Measurements from ENCODE around the gene GALR2. TPM values are rescaled to one million over a fixed set of nuclear protein-coding genes. Genes with fewer than 3 reads are reported as not detected.

GALR2 gene
- total RNA-seq, 1 experiment from 2014 or later: 0.61 TPM

GRCh38 chr17:76082326-76083251 is 8.0 kb downstream of the GALR2 start:
- no peak overlapping the region for H3K4me3 Mint-ChIP-seq (ENCODE audit: low read depth, unreplicated experiment)
- BruUV-seq (replicated peaks): no TSS peak
- intact Hi-C loops (cut with micrococcal nuclease; ENCODE audit: unreplicated experiment): no loop called here
- no peaks in the 10 kb centered on the region for H3K9me3 Mint-ChIP-seq (ENCODE audit: low read depth, unreplicated experiment)
- no peak for TF ChIP-seq CTCF (IDR thresholded peaks at IDR 0.05; ENCODE audit: unreplicated experiment)
- CTCF ChIA-PET: no interaction called here
- H3K4me1 Mint-ChIP-seq (ENCODE audit: low read depth, unreplicated experiment): no peaks in the 10 kb centered on the region
- H3K27me3 Mint-ChIP-seq (ENCODE audit: unreplicated experiment): peaks cover 22% of the 10 kb centered on the region
- DNase-seq: no peak
- peak overlapping the region; percentile 14 for H3K27ac Mint-ChIP-seq (ENCODE audit: unreplicated experiment)
- peaks cover 51% of the 10 kb centered on the region for H3K36me3 Mint-ChIP-seq (ENCODE audit: insufficient read depth, unreplicated experiment)

GRCh38 chr17:76083536-76084182 is 9.1 kb downstream of the GALR2 start:
- no peaks in the 10 kb centered on the region for H3K4me1 Mint-ChIP-seq (ENCODE audit: low read depth, unreplicated experiment)

GRCh38 chr17:76085066-76085730 is 10.6 kb downstream of the GALR2 start:
- Mint-ChIP-seq H3K27me3 (ENCODE audit: unreplicated experiment) (no peaks in the 10 kb centered on the region), H3K36me3 (ENCODE audit: insufficient read depth, unreplicated experiment) (peaks cover 31% of the 10 kb centered on the region), H3K27ac (ENCODE audit: unreplicated experiment) (no peak overlapping the region), H3K4me1 (ENCODE audit: low read depth, unreplicated experiment) (no peaks in the 10 kb centered on the region), H3K4me3 (ENCODE audit: low read depth, unreplicated experiment) (no peak overlapping the region), H3K9me3 (ENCODE audit: low read depth, unreplicated experiment) (no peaks in the 10 kb centered on the region)
- CTCF ChIA-PET: interaction anchor here (0.7 kb wide), 1 partner anchor 315 kb away, joined by 13 read pairs; no protein-coding TSS in a partner anchor
- DNase-seq: no peak
- no peak for TF ChIP-seq CTCF (IDR thresholded peaks at IDR 0.05; ENCODE audit: unreplicated experiment)
- no TSS peak for BruUV-seq (replicated peaks)
- intact Hi-C loops (cut with micrococcal nuclease; ENCODE audit: unreplicated experiment): no loop called here

More at GRCh38 chr17:76083536-76084182, 9.1 kb downstream of the GALR2 start:
- intact Hi-C loops (cut with micrococcal nuclease; ENCODE audit: unreplicated experiment): no loop called here
- DNase-seq: no peak
- no peak overlapping the region for H3K27ac Mint-ChIP-seq (ENCODE audit: unreplicated experiment)
- no TSS peak for BruUV-seq (replicated peaks)
- no peaks in the 10 kb centered on the region for H3K9me3 Mint-ChIP-seq (ENCODE audit: low read depth, unreplicated experiment)
- no peak for TF ChIP-seq CTCF (IDR thresholded peaks at IDR 0.05; ENCODE audit: unreplicated experiment)
- peaks cover 42% of the 10 kb centered on the region for H3K36me3 Mint-ChIP-seq (ENCODE audit: insufficient read depth, unreplicated experiment)
- CTCF ChIA-PET: no interaction called here
- no peak overlapping the region for H3K4me3 Mint-ChIP-seq (ENCODE audit: low read depth, unreplicated experiment)
- peaks cover 11% of the 10 kb centered on the region for H3K27me3 Mint-ChIP-seq (ENCODE audit: unreplicated experiment)

GRCh38 chr17:76085731-76086366 is 11.3 kb downstream of the GALR2 start:
- BruUV-seq (replicated peaks): no TSS peak
- CTCF ChIA-PET: interaction anchor here (0.5 to 0.7 kb wide), 3 partner anchors 234 to 656 kb away, joined by 3 to 13 read pairs (median 5); no protein-coding TSS in a partner anchor

More at GRCh38 chr17:76085731-76086366, 11.3 kb downstream of the GALR2 start:
- Mint-ChIP-seq H3K27me3 (ENCODE audit: unreplicated experiment) (no peaks in the 10 kb centered on the region), H3K36me3 (ENCODE audit: insufficient read depth, unreplicated experiment) (peaks cover 25% of the 10 kb centered on the region), H3K27ac (ENCODE audit: unreplicated experiment) (no peak overlapping the region), H3K4me1 (ENCODE audit: low read depth, unreplicated experiment) (no peaks in the 10 kb centered on the region), H3K4me3 (ENCODE audit: low read depth, unreplicated experiment) (no peak overlapping the region), H3K9me3 (ENCODE audit: low read depth, unreplicated experiment) (no peaks in the 10 kb centered on the region)
- no peak for TF ChIP-seq CTCF (IDR thresholded peaks at IDR 0.05; ENCODE audit: unreplicated experiment)
- intact Hi-C loops (cut with micrococcal nuclease; ENCODE audit: unreplicated experiment): no loop called here
- DNase-seq: no peak
